Adrenal gland (tissue), 12 donors: ENCODE measurements around the gene AFM. TPM values are rescaled to one million over a fixed set of nuclear protein-coding genes. Genes with fewer than 3 reads are reported as not detected.

ENCODE experiments used
- DNase-seq, 7 donors: peaks; one replicate each; pipeline ENCODE4 v3.0.0-alpha.2; 2019 to 2020
- H3K27ac ChIP-seq, 5 donors: fragments of 200-600 bp; sonication (generic) in 4 of 5; 1 replicate in 3 of 5; 2 replicates in 2 of 5; pipeline versions ENCODE4 v1.5.1 to v1.8.0; 2016 to 2020; ENCODE audit warnings: mild to moderate bottlenecking in 1 of 5
- H3K27me3 ChIP-seq: fragments of 200-600 bp; 2 replicates; pipeline ENCODE4 v1.8.0; 2021
- H3K36me3 ChIP-seq, 2 donors: fragments of 200-600 bp; replicated peaks in 1 of 2; 1 replicate in 1 of 2; 2 replicates in 1 of 2; pipeline versions ENCODE4 v1.5.1 to v1.8.0; 2018 to 2022
- H3K4me1 ChIP-seq, 2 donors: fragments of 200-600 bp; replicated peaks in 1 of 2; 1 replicate in 1 of 2; 2 replicates in 1 of 2; pipeline versions ENCODE4 v1.5.1 to v1.8.0; 2018 to 2021
- H3K4me3 ChIP-seq, 4 donors: fragments of 200-600 bp; sonication (generic) in 3 of 4; one replicate each; pipeline ENCODE4 v1.5.1; 2016 to 2018
- H3K9me3 ChIP-seq, 3 donors: fragments of 200-600 bp; sonication (generic) in 1 of 3; replicated peaks in 1 of 3; 1 replicate in 2 of 3; 2 replicates in 1 of 3; pipeline versions ENCODE4 v1.5.1 to v1.8.0; 2016 to 2021
- CTCF ChIP-seq, 6 experiments: fragments of 450-650 bp in 4 of 6; fragments of 200-600 bp in 2 of 6; sonication (generic) in 1 of 6; IDR thresholded peaks; 1 replicate in 5 of 6; 2 replicates in 1 of 6; pipeline versions ENCODE4 v1.5.1 to v1.8.0; 2016 to 2021; ENCODE audit warnings: antibody characterized with exemption in 6 of 6, mild to moderate bottlenecking in 2 of 6, moderate library complexity in 1 of 6
- POLR2A ChIP-seq, 2 donors: fragments of 450-650 bp; IDR thresholded peaks; one replicate each; pipeline ENCODE4 v1.6.1; 2017; ENCODE audit warnings: antibody characterized with exemption in 2 of 2, mild to moderate bottlenecking in 2 of 2, moderate library complexity in 1 of 2
- WGBS, 4 donors: extraction: QIAGEN DNeasy Blood & Tissue Kit in 2 of 4; methylation state at CpG; one replicate each; pipeline versions ENCODE4 v1.1.5 to v1.1.7; 2013 to 2017; 5-methylcytosine and 5-hydroxymethylcytosine counted together
- intact Hi-C, 2 donors: fragments of 100-400 bp; cut with DNase I; formaldehyde crosslinking; loops; one replicate each; pipeline versions ENCODE4 v1.14.1 to v1.15.0; 2022 to 2023
- polyA plus RNA-seq, 3 donors: library from polyadenylated mRNA; stranded (reverse); fragments of 200-250 nt in 2 of 3; fragments of 350-450 nt in 1 of 3; fragmentation: Illumina TruSeq in 1 of 3; extraction: RNeasy Lipid Tissue Mini Kit (QIAGEN cat#74804) in 1 of 3; gene quantifications; one replicate each; pipeline ENCODE4 v1.2.3, GENCODE V29; 2013 to 2014
- total RNA-seq, 9 donors: library from RNA; depleted of rRNA in 4 of 9; stranded (reverse); fragments of >200 nt in 4 of 9; fragments of 120-200 nt in 1 of 9; fragmentation: NEBNext Ultra II Directional in 1 of 9; extraction: Animal tissue kit (Norgen Biotek cat#: 25700) in 1 of 9; gene quantifications; one replicate each; pipeline versions ENCODE4 v1.1.0 to v1.2.4, GENCODE V29; 2013 to 2023
- donor health status: healthy with polysubstance abuse.
- donor health status: Bipolar disorder and iron deficiency.
- donor health status: DM: yes; HTN: yes; CAD: no.
- donor health status: DM: no; HTN: no; CAD: no.
- donor health status: DM: no; HTN: no; CAD: no.
- donor health status: DM: yes; HTN: yes; CAD: no.

Gene AFM
- total and polyA plus RNA-seq, 12 donors: not detected

DNA sequence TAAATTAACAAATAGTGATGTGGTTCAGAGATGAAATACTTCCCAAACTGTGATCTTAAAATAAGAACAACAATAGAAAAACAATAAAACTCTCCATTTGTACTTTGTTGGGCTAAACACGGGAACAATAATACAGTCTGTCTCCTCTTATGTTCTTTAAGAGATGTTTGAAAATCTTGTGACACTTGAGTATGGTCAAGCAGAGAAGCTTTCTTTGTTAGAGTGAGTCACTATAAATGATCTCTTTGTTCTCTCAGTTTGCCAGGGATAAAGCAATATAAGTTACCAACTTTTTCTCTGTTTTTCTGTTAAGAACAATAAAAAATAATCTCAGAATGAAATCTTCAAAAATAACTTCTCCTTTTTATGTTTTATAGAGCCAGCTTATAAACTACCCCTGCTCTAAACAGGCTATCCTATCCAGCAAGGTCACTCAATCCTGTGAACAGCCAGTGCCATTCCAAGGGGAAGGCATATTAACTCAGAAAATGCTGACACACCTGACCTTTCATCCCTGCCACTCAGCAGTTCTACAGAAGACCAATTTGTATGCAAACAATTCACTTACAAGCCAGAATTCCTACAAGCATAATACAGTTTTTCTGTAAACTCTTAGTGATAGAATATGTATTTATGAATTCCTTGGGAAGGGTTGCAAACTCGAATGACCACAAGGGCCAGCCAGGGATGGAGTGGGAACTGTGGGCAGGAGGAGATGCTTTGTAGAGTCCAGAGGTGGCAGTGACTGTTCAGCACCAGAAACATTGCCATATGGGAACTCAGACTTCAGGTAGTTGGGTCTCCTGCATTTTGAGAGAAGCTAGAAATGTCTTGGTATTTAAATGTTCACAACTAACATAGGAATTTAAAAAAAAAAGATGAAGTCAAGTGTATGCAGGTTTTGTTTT lies 52.2 kb downstream of the AFM start:
- H3K27me3 ChIP-seq: no peaks in the 10 kb centered on the region
- H3K27ac ChIP-seq: no peak overlapping the region
- TF ChIP-seq CTCF (IDR thresholded peaks at IDR 0.05) (no peak), POLR2A (IDR thresholded peaks at IDR 0.05) (no peak)
- WGBS, 4 donors: 69 to 85% (median 74%) methylated on average over 2 of the region's 2 CpGs
- intact Hi-C loops: no loop called here
- no peaks in the 10 kb centered on the region for H3K36me3 ChIP-seq
- H3K4me1 ChIP-seq: no peaks in the 10 kb centered on the region
- no peak for DNase-seq
- no peak overlapping the region for H3K4me3 ChIP-seq
- no peaks in the 10 kb centered on the region for H3K9me3 ChIP-seq

GRCh38 chr4:73538162-73538561 lies 56.6 kb downstream of the AFM start:
- intact Hi-C loops: no loop called here
- H3K27ac ChIP-seq: no peak overlapping the region
- TF ChIP-seq POLR2A (IDR thresholded peaks at IDR 0.05): no peak
- TF ChIP-seq CTCF (IDR thresholded peaks at IDR 0.05): no peak
- DNase-seq: no peak
- H3K27me3 ChIP-seq: no peaks in the 10 kb centered on the region
- no peaks in the 10 kb centered on the region for H3K9me3 ChIP-seq
- H3K4me3 ChIP-seq: no peak overlapping the region
- H3K36me3 ChIP-seq: no peaks in the 10 kb centered on the region
- no peaks in the 10 kb centered on the region for H3K4me1 ChIP-seq
- 77 to 86% (median 79%) methylated on average over 2 of the region's 2 CpGs for WGBS, 4 donors

DNA sequence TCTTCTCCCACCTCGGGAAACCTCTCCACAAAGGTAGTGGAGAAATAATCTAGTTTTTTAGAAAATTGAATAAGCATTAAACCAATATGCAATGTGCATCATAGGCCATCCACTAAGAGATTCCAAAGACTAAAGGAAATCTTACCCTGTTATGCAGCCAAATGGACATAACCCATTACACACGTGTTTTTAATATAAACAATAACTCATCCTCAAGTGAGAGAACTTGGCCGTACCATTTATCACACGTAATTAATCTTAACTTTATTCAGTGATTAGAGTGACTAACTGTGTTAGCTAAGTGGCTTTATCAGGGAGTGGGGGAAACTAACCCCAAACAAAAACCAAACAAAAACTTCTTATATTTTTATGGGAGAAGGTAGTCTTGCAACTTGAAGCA lies 57.8 kb downstream of the AFM start:
- Histone ChIP-seq H3K9me3 (no peaks in the 10 kb centered on the region), H3K27me3 (no peaks in the 10 kb centered on the region), H3K36me3 (no peaks in the 10 kb centered on the region), H3K27ac (no peak overlapping the region), H3K4me3 (no peak overlapping the region), H3K4me1 (no peaks in the 10 kb centered on the region)
- intact Hi-C loops: no loop called here
- WGBS, 4 donors: 52 to 56% (median 54%) methylated on average over 4 of the region's 4 CpGs
- TF ChIP-seq POLR2A (IDR thresholded peaks at IDR 0.05): no peak
- TF ChIP-seq CTCF (IDR thresholded peaks at IDR 0.05): no peak
- no peak for DNase-seq

DNA sequence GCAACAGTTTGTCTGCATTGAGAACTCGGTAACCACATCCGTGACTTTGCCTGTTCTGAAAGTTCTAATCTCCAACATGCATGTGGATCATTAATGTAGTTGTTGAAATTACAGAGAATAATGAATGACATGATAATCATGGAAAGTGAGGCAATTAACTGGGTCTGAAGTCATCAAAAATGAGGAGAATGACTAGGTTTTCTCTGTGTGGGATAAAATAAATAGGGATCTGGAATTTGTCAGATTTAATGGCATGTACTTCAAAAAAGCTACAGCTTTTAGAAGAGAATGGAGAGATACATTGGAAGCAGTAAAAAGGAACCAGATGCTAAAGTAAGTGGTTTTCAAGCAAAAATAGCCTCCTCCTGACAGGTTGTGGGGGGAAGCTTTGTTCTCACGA lies 59.3 kb downstream of the AFM start:
- Histone ChIP-seq H3K9me3 (no peaks in the 10 kb centered on the region), H3K36me3 (no peaks in the 10 kb centered on the region), H3K4me1 (no peaks in the 10 kb centered on the region), H3K4me3 (no peak overlapping the region), H3K27ac (no peak overlapping the region), H3K27me3 (no peaks in the 10 kb centered on the region)
- 76 to 82% (median 79%) methylated on average over 3 of the region's 3 CpGs for WGBS, 4 donors
- intact Hi-C loops: no loop called here
- no peak for DNase-seq
- TF ChIP-seq POLR2A (IDR thresholded peaks at IDR 0.05): no peak
- no peak for TF ChIP-seq CTCF (IDR thresholded peaks at IDR 0.05)
